ENCODE results near the gene RNF6. TPM values are rescaled to one million over a fixed set of nuclear protein-coding genes. Genes with fewer than 3 reads are reported as not detected.

The RNF6 gene
- total and polyA plus RNA-seq, 2 donors, result 29.9 to 40.7 TPM

Other genes starting within 250 kb of the RNF6 start
- gene SHISA2, start 170.3 kb downstream of the RNF6 start, total RNA-seq, result 9.0 TPM
- 7.1 TPM for gene SHISA2, start 170.3 kb downstream of the RNF6 start, polyA plus RNA-seq
- gene CDK8, start 31.8 kb upstream of the RNF6 start, total RNA-seq, result 12.0 TPM
- gene CDK8, start 31.8 kb upstream of the RNF6 start, polyA plus RNA-seq, result 23.8 TPM